Measurements from ENCODE around the gene DOCK7.
"Not testable (repeated sequence)": the region's sequence is repeated elsewhere in the genome, so short reads cannot be mapped to it uniquely, and the experiment has no call there.

DNA sequence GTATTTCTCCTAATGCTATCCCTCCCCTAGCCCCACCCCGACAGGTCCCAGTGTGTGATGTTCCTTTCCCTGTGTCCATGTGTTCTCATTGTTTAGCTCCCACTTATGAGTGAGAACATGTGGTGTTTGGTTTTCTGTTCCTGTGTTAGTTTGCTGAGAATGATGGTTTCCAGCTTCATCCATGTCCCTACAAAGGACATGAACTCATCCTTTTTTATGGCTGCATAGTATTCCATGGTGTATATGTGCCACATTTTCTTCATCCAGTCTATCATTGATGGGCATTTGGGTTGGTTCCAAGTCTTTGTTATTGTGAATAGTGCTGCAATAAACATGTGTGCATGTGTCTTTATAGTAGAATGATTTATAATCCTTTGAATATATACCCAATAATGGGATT is 77.6 kb downstream of the DOCK7 start:
- TF ChIP-seq EZH2 (IDR thresholded peaks at IDR 0.05; ENCODE audit: insufficient read depth, poor library complexity, severe bottlenecking); EZH2phosphoT487 (IDR thresholded peaks at IDR 0.05; ENCODE audit: insufficient read depth, low read depth): not testable (repeated sequence)

Data from GM23248 (cell line).